Tibial nerve (tissue), 4 donors: ENCODE results near the gene UPF3A. TPM values are rescaled to one million over a fixed set of nuclear protein-coding genes. Genes with fewer than 3 reads are reported as not detected.
A peak's percentile ranks its signal among the peaks of the same experiment; 100 is the strongest.

ENCODE experiments used
- DNase-seq, 2 donors: peaks; one replicate each; pipeline ENCODE4 v3.0.0-alpha.2; 2019; ENCODE audit warnings: low spot score in 2 of 2
- H3K27ac ChIP-seq, 4 donors: fragments of 200-600 bp; sonication (generic) in 3 of 4; one replicate each; pipeline ENCODE4 v1.5.1; 2017 to 2019; ENCODE audit warnings: mild to moderate bottlenecking in 1 of 4
- H3K27me3 ChIP-seq, 2 donors: fragments of 200-600 bp; sonication (generic) in 1 of 2; one replicate each; pipeline versions ENCODE4 v1.5.1 to v1.6.0; 2017 to 2019
- H3K36me3 ChIP-seq, 3 donors: fragments of 200-600 bp; sonication (generic); one replicate each; pipeline ENCODE4 v1.5.1; 2018 to 2019
- H3K4me1 ChIP-seq, 4 donors: fragments of 200-600 bp; sonication (generic) in 3 of 4; one replicate each; pipeline ENCODE4 v1.5.1; 2017 to 2019
- H3K4me3 ChIP-seq, 4 donors: fragments of 200-600 bp; sonication (generic) in 3 of 4; one replicate each; pipeline ENCODE4 v1.5.1; 2017 to 2019; ENCODE audit warnings: mild to moderate bottlenecking in 1 of 4, moderate library complexity in 1 of 4
- H3K9me3 ChIP-seq, 4 donors: fragments of 200-600 bp; sonication (generic) in 3 of 4; one replicate each; pipeline ENCODE4 v1.5.1; 2017 to 2019
- EP300 ChIP-seq, 2 donors: sonication (generic); formaldehyde crosslinking; IDR thresholded peaks; one replicate each; pipeline ENCODE4 v1.6.1; 2017; ENCODE audit warnings: antibody characterized with exemption in 2 of 2, mild to moderate bottlenecking in 1 of 2
- POLR2A ChIP-seq, 2 donors: fragments of 450-650 bp; IDR thresholded peaks; one replicate each; pipeline ENCODE4 v1.6.1; 2017; ENCODE audit warnings: antibody characterized with exemption in 2 of 2, mild to moderate bottlenecking in 2 of 2, moderate library complexity in 2 of 2
- WGBS, 2 donors: methylation state at CpG; one replicate each; pipeline ENCODE4 v1.1.5; 2018; 5-methylcytosine and 5-hydroxymethylcytosine counted together
- total RNA-seq, 4 donors: library from RNA; depleted of rRNA; stranded (reverse); fragments of >200 nt; gene quantifications; one replicate each; pipeline ENCODE4 v1.1.0, GENCODE V29; 2016
- TF ChIP-seq, protein P1 (sequence below), 5 experiments: fragments of 200-600 bp in 3 of 5; fragments of 450-650 bp in 2 of 5; sonication (generic) in 3 of 5; IDR thresholded peaks; one replicate each; pipeline ENCODE4 v1.5.1; 2016 to 2019; ENCODE audit warnings: antibody characterized with exemption in 5 of 5, mild to moderate bottlenecking in 3 of 5, moderate library complexity in 2 of 5

Gene UPF3A
- total RNA-seq, 4 donors from 2014 or later, result 62.7 to 89.2 (median 80.2) TPM

DNA sequence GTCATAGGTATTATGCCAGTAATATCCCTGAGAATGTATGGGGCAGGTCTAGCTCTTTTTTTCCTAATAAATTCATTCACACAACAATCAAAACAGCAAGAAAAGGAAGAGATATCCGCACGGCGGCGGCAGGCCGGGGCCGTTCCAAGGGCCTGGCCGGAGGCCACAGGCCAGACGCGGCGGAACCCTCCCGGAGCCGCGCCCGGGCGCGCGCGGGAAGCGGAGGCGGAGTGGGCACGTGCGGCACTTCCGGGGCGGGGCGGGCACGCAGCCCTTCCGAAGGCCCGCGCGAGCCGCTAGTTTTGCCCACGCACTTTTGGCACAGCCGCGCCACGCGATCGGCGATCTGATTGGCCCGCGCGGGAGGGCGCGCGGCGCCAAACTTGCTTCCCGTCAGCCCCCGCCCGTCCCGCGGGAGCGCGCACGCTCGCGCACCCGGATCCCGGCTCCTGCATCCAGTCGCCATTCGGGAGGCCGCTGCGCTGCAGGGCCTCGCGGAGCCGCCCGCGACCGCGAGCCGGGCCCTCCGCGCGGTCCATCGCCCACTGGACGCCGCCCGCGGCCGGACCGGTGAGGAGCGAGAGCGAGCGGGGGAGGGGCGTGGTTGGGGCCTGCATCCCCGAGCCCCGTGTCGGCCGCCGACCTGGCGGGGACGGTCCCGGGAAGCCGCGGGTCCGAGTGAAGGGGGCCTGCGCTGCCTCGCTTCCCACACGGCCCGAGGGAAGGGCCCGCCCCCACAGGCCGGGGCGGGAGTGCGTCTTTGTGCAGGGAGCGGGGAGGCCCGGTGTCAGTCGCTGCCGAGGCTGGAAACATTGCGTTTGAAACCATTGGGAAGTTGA lies 32.9 kb downstream of the UPF3A start, which contains the start of gene CHAMP1:
Gene CHAMP1 (plus strand): TSS at position 430 of the 839 bp plus-strand sequence. CDS start 9,340 bp downstream, outside the sequence.
- Histone ChIP-seq H3K4me1 (peaks cover 0 to 59% (median 31%) of the 10 kb centered on the region in 4 donors), H3K4me3 (peak within 1 kb of the TSS; percentile 76 to 90 (median 82))

DNA sequence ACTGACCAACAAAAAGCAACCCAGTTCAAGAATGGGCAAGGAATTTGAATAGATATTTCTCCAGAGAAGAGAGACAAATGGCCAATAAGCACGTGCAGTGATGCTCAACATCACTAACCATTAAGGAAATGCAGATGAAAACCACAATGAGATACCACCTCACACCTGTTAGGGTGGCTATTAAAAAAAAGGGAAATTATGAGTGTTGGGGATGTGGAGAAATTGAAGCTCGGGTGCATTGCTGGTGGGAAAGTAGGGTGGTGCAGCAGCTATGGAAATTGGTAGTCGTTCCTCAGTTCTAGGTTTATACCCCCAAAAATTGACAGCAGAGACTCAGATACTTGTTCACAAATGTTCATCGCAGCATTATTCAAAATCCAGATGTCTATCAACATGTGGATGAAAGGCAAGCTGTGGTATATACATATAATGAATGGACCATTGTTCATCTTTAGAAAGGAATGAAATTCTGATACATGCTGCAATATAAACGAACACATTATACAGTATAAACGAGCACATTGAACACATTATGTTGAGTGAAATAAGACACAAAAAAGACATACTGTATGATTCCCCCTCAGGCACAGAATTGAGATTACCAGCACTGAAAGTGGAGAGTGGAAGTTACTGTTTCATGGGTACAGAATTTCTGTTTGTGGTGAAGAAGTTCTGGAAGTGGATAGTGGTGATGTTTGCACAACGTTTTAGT lies 33.8 kb downstream of the UPF3A start:
- H3K4me3 ChIP-seq, result peak overlapping the region; percentile 76 to 90 (median 82)
- H3K36me3 ChIP-seq, result peaks cover 0 to 6% (median 0%) of the 10 kb centered on the region in 3 donors
- TF ChIP-seq EP300 (IDR thresholded peaks at IDR 0.05) (no peak), POLR2A (IDR thresholded peaks at IDR 0.05) (no peak)
- TF ChIP-seq, protein P1, sequence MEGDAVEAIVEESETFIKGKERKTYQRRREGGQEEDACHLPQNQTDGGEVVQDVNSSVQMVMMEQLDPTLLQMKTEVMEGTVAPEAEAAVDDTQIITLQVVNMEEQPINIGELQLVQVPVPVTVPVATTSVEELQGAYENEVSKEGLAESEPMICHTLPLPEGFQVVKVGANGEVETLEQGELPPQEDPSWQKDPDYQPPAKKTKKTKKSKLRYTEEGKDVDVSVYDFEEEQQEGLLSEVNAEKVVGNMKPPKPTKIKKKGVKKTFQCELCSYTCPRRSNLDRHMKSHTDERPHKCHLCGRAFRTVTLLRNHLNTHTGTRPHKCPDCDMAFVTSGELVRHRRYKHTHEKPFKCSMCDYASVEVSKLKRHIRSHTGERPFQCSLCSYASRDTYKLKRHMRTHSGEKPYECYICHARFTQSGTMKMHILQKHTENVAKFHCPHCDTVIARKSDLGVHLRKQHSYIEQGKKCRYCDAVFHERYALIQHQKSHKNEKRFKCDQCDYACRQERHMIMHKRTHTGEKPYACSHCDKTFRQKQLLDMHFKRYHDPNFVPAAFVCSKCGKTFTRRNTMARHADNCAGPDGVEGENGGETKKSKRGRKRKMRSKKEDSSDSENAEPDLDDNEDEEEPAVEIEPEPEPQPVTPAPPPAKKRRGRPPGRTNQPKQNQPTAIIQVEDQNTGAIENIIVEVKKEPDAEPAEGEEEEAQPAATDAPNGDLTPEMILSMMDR (IDR thresholded peaks at IDR 0.05), result no peak
- no peaks in the 10 kb centered on the region for H3K27me3 ChIP-seq
- peaks cover 0 to 68% (median 33%) of the 10 kb centered on the region in 4 donors for H3K4me1 ChIP-seq
- 6 to 7% methylated on average over 7 of the region's 7 CpGs for WGBS, 2 donors
- no peaks in the 10 kb centered on the region for H3K9me3 ChIP-seq
- DNase-seq, result no peak
- peak overlapping the region; percentile 73 to 94 (median 89) for H3K27ac ChIP-seq

More for the DNA sequence above, 32.9 kb downstream of the UPF3A start, which contains the start of gene CHAMP1:
- H3K27ac ChIP-seq, result peak within 1 kb of the TSS; percentile 73 to 94 (median 89)
- WGBS, 2 donors, result 0% methylated on average over 27 to 38 of the region's 107 CpGs
- H3K9me3 ChIP-seq, result no peaks in the 10 kb centered on the region
- DNase-seq, result peak; percentile 90 to 91
- H3K36me3 ChIP-seq, result peaks cover 0 to 6% (median 0%) of the 10 kb centered on the region in 3 donors
- TF ChIP-seq EP300 (IDR thresholded peaks at IDR 0.05), result peak in 1 of 2 donors; percentile 80
- TF ChIP-seq, protein P1 (IDR thresholded peaks at IDR 0.05), result peak in 2 of 5 experiments; percentile 29 to 56
- peak; percentile 82 to 85 for TF ChIP-seq POLR2A (IDR thresholded peaks at IDR 0.05)
- no peaks in the 10 kb centered on the region for H3K27me3 ChIP-seq

DNA sequence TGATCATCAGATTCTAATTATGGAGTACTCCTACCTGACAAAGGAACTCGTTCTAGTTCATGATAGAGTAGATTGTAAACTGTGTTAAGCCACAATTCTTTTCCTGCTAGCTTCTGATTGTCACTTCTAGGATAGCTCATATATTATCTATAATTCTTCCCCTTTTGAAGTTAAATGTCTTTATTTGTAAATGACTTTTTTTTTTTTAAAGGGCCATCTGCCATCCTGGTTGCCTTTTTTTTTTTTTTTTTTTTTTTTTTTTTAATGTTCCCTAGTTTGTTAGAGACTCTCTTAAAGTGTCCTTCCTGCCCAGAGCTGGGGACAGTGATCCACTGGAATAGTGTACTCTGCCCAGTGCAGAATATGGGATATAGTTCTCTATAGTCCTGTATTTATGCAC lies 37.2 kb downstream of the UPF3A start:
- Histone ChIP-seq H3K9me3 (no peaks in the 10 kb centered on the region), H3K36me3 (peaks cover 0 to 36% (median 0%) of the 10 kb centered on the region in 3 donors), H3K4me1 (peaks cover 0 to 56% (median 29%) of the 10 kb centered on the region in 4 donors), H3K27me3 (no peaks in the 10 kb centered on the region), H3K4me3 (no peak overlapping the region), H3K27ac (no peak overlapping the region)
- 39 to 53% methylated on average over 1 of the region's 1 CpG for WGBS, 2 donors
- no peak for TF ChIP-seq EP300 (IDR thresholded peaks at IDR 0.05)
- TF ChIP-seq POLR2A (IDR thresholded peaks at IDR 0.05), result no peak
- TF ChIP-seq, protein P1 (IDR thresholded peaks at IDR 0.05), result no peak
- DNase-seq, result no peak

GRCh38 chr13:114319441-114319913 lies 38.1 kb downstream of the UPF3A start:
- DNase-seq, result no peak
- Histone ChIP-seq H3K36me3 (peaks cover 0 to 44% (median 4%) of the 10 kb centered on the region in 3 donors), H3K4me1 (peaks cover 0 to 54% (median 26%) of the 10 kb centered on the region in 4 donors), H3K4me3 (no peak overlapping the region), H3K27ac (no peak overlapping the region), H3K27me3 (no peaks in the 10 kb centered on the region), H3K9me3 (no peaks in the 10 kb centered on the region)
- TF ChIP-seq EP300 (IDR thresholded peaks at IDR 0.05) (no peak), POLR2A (IDR thresholded peaks at IDR 0.05) (no peak)
- TF ChIP-seq, protein P1 (IDR thresholded peaks at IDR 0.05), result no peak
- WGBS, 2 donors, result 52 to 55% methylated on average over 3 of the region's 3 CpGs
